Loucy (cell line): ENCODE results near the gene MGMT.

Source experiments
- H2AFZ ChIP-seq: fragments of 200-600 bp; sonication (generic); 2 replicates; pipeline ENCODE4 v1.6.0; 2016; ENCODE audit warnings: antibody characterized with exemption, mild to moderate bottlenecking, low read length, moderate library complexity
- H3F3A ChIP-seq: fragments of 200-600 bp; 2 replicates; pipeline ENCODE4 v1.6.0; 2016; ENCODE audit warnings: antibody characterized with exemption, low read depth, mild to moderate bottlenecking
- H3K27me3 ChIP-seq: fragments of 200-600 bp; sonication (generic); 2 replicates; pipeline ENCODE4 v1.6.1; 2014; ENCODE audit warnings: low read length, mild to moderate bottlenecking; ENCODE audit not compliant: insufficient read depth, poor library complexity, severe bottlenecking
- H3K36me3 ChIP-seq: fragments of 200-600 bp; sonication (generic); 2 replicates; pipeline ENCODE4 v1.6.1; 2016; ENCODE audit warnings: low read length; ENCODE audit not compliant: insufficient read depth
- H3K4me1 ChIP-seq: fragments of 200-600 bp; sonication (generic); 2 replicates; pipeline ENCODE4 v1.5.1; 2014; ENCODE audit warnings: low read length, mild to moderate bottlenecking; ENCODE audit not compliant: insufficient read depth, poor library complexity, severe bottlenecking
- H3K4me2 ChIP-seq: fragments of 200-600 bp; sonication (generic); 2 replicates; pipeline ENCODE4 v1.6.0; 2014; ENCODE audit warnings: antibody characterized with exemption, low read length, low read depth, mild to moderate bottlenecking; ENCODE audit not compliant: poor library complexity, severe bottlenecking
- H3K4me3 ChIP-seq: fragments of 200-600 bp; sonication (generic); 2 replicates; pipeline ENCODE4 v1.5.1; 2014; ENCODE audit warnings: low read length, mild to moderate bottlenecking, mixed read lengths; ENCODE audit not compliant: poor library complexity, severe bottlenecking
- H3K79me2 ChIP-seq: fragments of 200-600 bp; sonication (generic); 2 replicates; pipeline ENCODE4 v1.6.1; 2014; ENCODE audit warnings: low read length; ENCODE audit not compliant: insufficient read depth
- H3K9ac ChIP-seq: fragments of 200-600 bp; sonication (generic); 2 replicates; pipeline ENCODE4 v1.6.0; 2014; ENCODE audit warnings: mild to moderate bottlenecking, low read depth, low read length, moderate library complexity; ENCODE audit not compliant: poor library complexity, severe bottlenecking
- H3K9me2 ChIP-seq: fragments of 200-600 bp; sonication (generic); replicated peaks from 2 replicates; pipeline ENCODE4 v1.6.1; 2016; ENCODE audit warnings: low read depth, low read length, mixed read lengths
- H3K9me3 ChIP-seq: fragments of 200-600 bp; sonication (generic); 2 replicates; pipeline ENCODE4 v1.6.1; 2014; ENCODE audit warnings: mild to moderate bottlenecking, antibody characterized with exemption, low read length, low read depth; ENCODE audit not compliant: insufficient read depth
- H4K20me1 ChIP-seq: fragments of 200-600 bp; sonication (generic); 2 replicates; pipeline ENCODE4 v1.6.0; 2014; ENCODE audit warnings: antibody characterized with exemption, low read length, mild to moderate bottlenecking; ENCODE audit not compliant: insufficient read depth, poor library complexity, severe bottlenecking
- EZH2phosphoT487 ChIP-seq: fragments of 200-600 bp; IDR thresholded peaks from 2 replicates; pipeline ENCODE4 v1.6.1; 2018; ENCODE audit warnings: antibody characterized with exemption, mild to moderate bottlenecking, moderate library complexity, borderline replicate concordance
- TF ChIP-seq, protein P1 (sequence below): fragments of 200-600 bp; sonication (generic); conservative IDR thresholded peaks from 2 replicates; pipeline ENCODE4 v1.5.1; 2014; ENCODE audit warnings: mild to moderate bottlenecking, antibody characterized with exemption, low read length

Gene MGMT

DNA sequence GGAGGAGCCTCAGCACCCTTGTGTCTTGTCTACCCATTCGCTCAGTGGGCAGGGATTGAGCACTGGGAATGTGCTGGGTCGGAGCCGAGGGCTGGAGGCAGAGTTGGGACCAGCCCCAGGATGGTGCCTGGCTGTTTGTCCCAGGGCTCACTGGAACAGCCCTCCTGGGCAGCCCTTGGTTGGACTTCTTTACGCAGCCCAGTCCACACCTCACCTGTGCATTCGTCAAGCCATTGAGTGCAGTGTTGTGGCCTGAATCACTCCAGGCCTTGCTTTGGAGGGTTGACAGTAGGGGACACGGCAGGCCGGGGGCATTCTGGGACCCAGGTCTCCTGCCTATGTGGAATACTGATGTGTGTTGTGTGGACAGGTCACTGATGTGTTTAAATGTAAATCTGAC lies 229.6 kb downstream of the MGMT start:
- H3K9me2 ChIP-seq, result no peaks in the 10 kb centered on the region
- no peaks in the 10 kb centered on the region for H3K27me3 ChIP-seq
- H3K9ac ChIP-seq, result no peak overlapping the region
- H4K20me1 ChIP-seq, result no peaks in the 10 kb centered on the region
- H3K4me1 ChIP-seq, result no peaks in the 10 kb centered on the region
- no peaks in the 10 kb centered on the region for H3F3A ChIP-seq
- H3K79me2 ChIP-seq, result no peaks in the 10 kb centered on the region
- H3K9me3 ChIP-seq, result no peaks in the 10 kb centered on the region
- TF ChIP-seq, protein P1, sequence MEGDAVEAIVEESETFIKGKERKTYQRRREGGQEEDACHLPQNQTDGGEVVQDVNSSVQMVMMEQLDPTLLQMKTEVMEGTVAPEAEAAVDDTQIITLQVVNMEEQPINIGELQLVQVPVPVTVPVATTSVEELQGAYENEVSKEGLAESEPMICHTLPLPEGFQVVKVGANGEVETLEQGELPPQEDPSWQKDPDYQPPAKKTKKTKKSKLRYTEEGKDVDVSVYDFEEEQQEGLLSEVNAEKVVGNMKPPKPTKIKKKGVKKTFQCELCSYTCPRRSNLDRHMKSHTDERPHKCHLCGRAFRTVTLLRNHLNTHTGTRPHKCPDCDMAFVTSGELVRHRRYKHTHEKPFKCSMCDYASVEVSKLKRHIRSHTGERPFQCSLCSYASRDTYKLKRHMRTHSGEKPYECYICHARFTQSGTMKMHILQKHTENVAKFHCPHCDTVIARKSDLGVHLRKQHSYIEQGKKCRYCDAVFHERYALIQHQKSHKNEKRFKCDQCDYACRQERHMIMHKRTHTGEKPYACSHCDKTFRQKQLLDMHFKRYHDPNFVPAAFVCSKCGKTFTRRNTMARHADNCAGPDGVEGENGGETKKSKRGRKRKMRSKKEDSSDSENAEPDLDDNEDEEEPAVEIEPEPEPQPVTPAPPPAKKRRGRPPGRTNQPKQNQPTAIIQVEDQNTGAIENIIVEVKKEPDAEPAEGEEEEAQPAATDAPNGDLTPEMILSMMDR, result no peak
- TF ChIP-seq EZH2phosphoT487, result no peak
- H2AFZ ChIP-seq, result no peak overlapping the region
- H3K36me3 ChIP-seq, result no peaks in the 10 kb centered on the region
- H3K4me3 ChIP-seq, result no peak overlapping the region
- no peak overlapping the region for H3K4me2 ChIP-seq

DNA sequence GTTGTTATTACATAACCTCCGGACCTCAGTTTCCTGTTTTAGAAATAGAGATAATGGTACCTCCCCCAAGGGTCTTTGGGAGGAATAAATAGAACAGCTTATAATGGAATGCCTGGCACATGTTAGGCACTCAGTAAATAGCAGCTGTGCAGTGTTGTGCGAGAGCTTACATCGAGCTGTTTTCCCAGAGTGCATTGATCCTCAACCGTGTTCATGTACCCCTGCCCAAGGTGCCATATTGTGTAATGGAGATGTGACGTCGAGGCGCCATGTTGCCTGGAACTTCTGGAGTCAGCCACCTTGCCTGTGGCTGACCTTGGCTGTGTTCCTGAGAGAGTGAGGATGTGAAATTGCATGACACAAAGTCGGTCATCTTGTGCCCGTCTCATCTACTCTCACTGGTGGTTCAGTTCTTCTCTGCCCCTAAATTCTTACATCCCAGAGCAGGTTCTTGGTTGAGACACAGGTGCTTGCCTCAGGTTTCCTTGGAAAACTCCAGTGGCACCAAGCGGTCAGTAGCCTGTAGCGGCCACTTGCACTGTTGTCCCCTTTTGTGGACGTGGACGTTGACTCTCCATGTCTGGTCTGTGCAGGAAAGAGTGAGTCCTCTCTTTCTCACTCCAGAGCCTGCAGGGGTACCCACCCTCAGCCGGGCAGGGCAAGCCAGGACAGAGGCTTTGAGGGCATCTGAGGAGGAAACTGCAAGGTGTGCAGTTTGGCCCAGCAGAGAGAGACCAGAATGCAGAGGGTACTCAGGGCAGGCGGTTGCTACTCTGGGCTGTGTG lies 230.6 kb downstream of the MGMT start:
- Histone ChIP-seq H3K4me2 (no peak overlapping the region), H3K4me3 (no peak overlapping the region), H2AFZ (no peak overlapping the region), H3F3A (no peaks in the 10 kb centered on the region), H3K36me3 (no peaks in the 10 kb centered on the region), H3K79me2 (no peaks in the 10 kb centered on the region), H3K9me2 (no peaks in the 10 kb centered on the region), H3K4me1 (no peaks in the 10 kb centered on the region), H4K20me1 (no peaks in the 10 kb centered on the region), H3K9ac (no peak overlapping the region), H3K9me3 (no peaks in the 10 kb centered on the region), H3K27me3 (no peaks in the 10 kb centered on the region)
- no peak for TF ChIP-seq EZH2phosphoT487
- TF ChIP-seq, protein P1, result no peak

DNA sequence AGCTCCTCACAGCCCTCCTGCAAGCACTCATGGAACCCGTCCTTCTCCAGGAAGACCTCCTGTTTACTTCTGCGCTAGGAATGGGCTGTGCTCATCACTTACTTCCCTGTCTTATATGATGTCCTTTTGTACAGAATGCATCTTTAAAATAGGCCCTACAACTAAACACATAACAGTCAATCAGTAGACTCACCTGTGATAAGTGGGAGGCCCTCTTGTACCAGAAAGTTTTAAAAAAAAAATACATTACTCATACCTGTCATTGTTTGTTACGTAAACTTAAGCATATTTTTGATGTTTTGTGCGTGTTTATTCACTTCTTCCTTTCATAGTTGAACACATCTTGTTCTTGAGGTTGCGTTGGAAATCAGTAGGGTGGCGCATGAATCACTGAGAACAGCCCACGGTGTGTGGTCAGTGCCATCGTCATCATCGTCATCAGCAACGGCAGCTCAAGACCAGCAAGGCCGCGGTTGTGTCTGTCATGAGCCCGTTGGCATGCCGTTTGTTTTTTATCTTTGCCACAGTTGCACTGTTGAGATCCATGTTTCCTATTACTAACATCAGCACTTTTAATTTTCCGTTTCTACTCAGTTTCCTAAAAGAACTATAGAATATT lies 232.8 kb downstream of the MGMT start:
- no peak overlapping the region for H2AFZ ChIP-seq
- TF ChIP-seq EZH2phosphoT487, result no peak
- TF ChIP-seq, protein P1, result no peak
- no peaks in the 10 kb centered on the region for H3K27me3 ChIP-seq
- H3K4me3 ChIP-seq, result no peak overlapping the region
- no peaks in the 10 kb centered on the region for H3K9me2 ChIP-seq
- no peak overlapping the region for H3K4me2 ChIP-seq
- peaks cover 14% of the 10 kb centered on the region for H3K4me1 ChIP-seq
- H3F3A ChIP-seq, result no peaks in the 10 kb centered on the region
- H3K9ac ChIP-seq, result no peak overlapping the region
- H3K9me3 ChIP-seq, result no peaks in the 10 kb centered on the region
- H3K79me2 ChIP-seq, result no peaks in the 10 kb centered on the region
- H3K36me3 ChIP-seq, result no peaks in the 10 kb centered on the region
- no peaks in the 10 kb centered on the region for H4K20me1 ChIP-seq
